Cardiac atrium fibroblast (primary cell): Measurements from ENCODE around the gene CARD8. TPM values are rescaled to one million over a fixed set of nuclear protein-coding genes. Genes with fewer than 3 reads are reported as not detected.

Experiments used
- total RNA-seq: library from RNA; depleted of rRNA; stranded (reverse); fragments of >200 nt; gene quantifications from 2 replicates; pipeline ENCODE4 v1.2.3, GENCODE V29; 2015

Gene CARD8
- 12.3 and 19.5 TPM in 2 replicates for total RNA-seq

GRCh38 chr19:48255376-48256303 is at the start of gene CARD8:
Gene CARD8, minus strand, starts transcription at chr19:48255912. Its CDS starts 14,892 bp downstream, at chr19:48241020.

GRCh38 chr19:48169939-48170803 is 85.5 kb downstream of the CARD8 start, which contains the start of the genes LIG1 and ZSWIM9:
Gene LIG1, minus strand, starts transcription at chr19:48170344. Its CDS starts 4,778 bp downstream, at chr19:48165566.
Gene ZSWIM9, plus strand, starts transcription at chr19:48170680. Its CDS starts 1,123 bp downstream, at chr19:48171803.

Other genes starting within 250 kb of the CARD8 start
- not detected in 2 replicates for gene CABP5, start 211.8 kb downstream of the CARD8 start, total RNA-seq
- 4.5 and 6.3 TPM in 2 replicates for gene PLA2G4C, start 145.1 kb downstream of the CARD8 start, total RNA-seq
- 6.8 and 9.6 TPM in 2 replicates for gene LIG1, start 85.6 kb downstream of the CARD8 start, total RNA-seq
- gene ZSWIM9, start 85.2 kb downstream of the CARD8 start, total RNA-seq: 0.97 and 1.8 TPM in 2 replicates
- gene ZNF114, start 14.2 kb upstream of the CARD8 start, total RNA-seq: 3.9 TPM in 1 of 2 replicates, not detected in the other
- 163 and 198 TPM in 2 replicates for gene EMP3, start 69.6 kb upstream of the CARD8 start, total RNA-seq
- gene TMEM143, start 108.0 kb upstream of the CARD8 start, total RNA-seq: 5.5 and 5.8 TPM in 2 replicates
- gene SYNGR4, start 108.5 kb upstream of the CARD8 start, total RNA-seq: not detected in 2 replicates
- 219 and 256 TPM in 2 replicates for gene KDELR1, start 135.6 kb upstream of the CARD8 start, total RNA-seq
- gene GRIN2D, start 137.8 kb upstream of the CARD8 start, total RNA-seq: 1.1 and 1.3 TPM in 2 replicates
- gene GRWD1, start 190.1 kb upstream of the CARD8 start, total RNA-seq: 41.5 and 42.6 TPM in 2 replicates
- gene KCNJ14, start 199.7 kb upstream of the CARD8 start, total RNA-seq: 0.36 and 0.49 TPM in 2 replicates
- 30.6 and 35.6 TPM in 2 replicates for gene CYTH2, start 213.5 kb upstream of the CARD8 start, total RNA-seq